Endometrium (tissue), 2 donors: ENCODE results near the gene CCDC120.

Experiments
- FAIRE-seq: peaks from 2 replicates; lab custom pipeline; 2012; peaks lifted over from hg19 to GRCh38; lab: Jason Lieb, UNC
- donor health status: control.
- donor health status: control.

CCDC120 gene

GRCh38 chrX:49101629-49101984, 42.8 kb downstream of the CCDC120 start:
- no peak for FAIRE-seq

GRCh38 chrX:49102190-49102589, 43.4 kb downstream of the CCDC120 start:
- FAIRE-seq = no peak

- no peak for FAIRE-seq
Observed at GRCh38 chrX:49103637-49104036, 44.8 kb downstream of the CCDC120 start.

GRCh38 chrX:49106296-49106695, 47.5 kb downstream of the CCDC120 start:
- FAIRE-seq = no peak

GRCh38 chrX:49106930-49107329, 48.1 kb downstream of the CCDC120 start:
- no peak for FAIRE-seq

GRCh38 chrX:49108641-49109040, 49.8 kb downstream of the CCDC120 start:
- no peak for FAIRE-seq

- FAIRE-seq = no peak
Observed at GRCh38 chrX:49110417-49110816, 51.6 kb downstream of the CCDC120 start.

- no peak for FAIRE-seq
Observed at GRCh38 chrX:49111791-49112190, 53.0 kb downstream of the CCDC120 start.

GRCh38 chrX:49116076-49116475, 57.3 kb downstream of the CCDC120 start:
- FAIRE-seq = no peak

GRCh38 chrX:49116716-49117115, 57.9 kb downstream of the CCDC120 start:
- FAIRE-seq = no peak

- no peak for FAIRE-seq
Observed at GRCh38 chrX:49117581-49117980, 58.8 kb downstream of the CCDC120 start.
